Keratinocyte (primary cell): ENCODE results near the gene PTPDC1. TPM values are rescaled to one million over a fixed set of nuclear protein-coding genes. Genes with fewer than 3 reads are reported as not detected.

Source experiments
- DNase-seq: peaks from one replicate; pipeline ENCODE4 v3.0.0-alpha.2; 2011; ENCODE audit warnings: low read depth, missing footprints, low spot score
- FAIRE-seq: peaks from 2 replicates; lab custom pipeline; 2011; peaks lifted over from hg19 to GRCh38; lab: Jason Lieb, UNC
- H2AFZ ChIP-seq: 2 replicates; pipeline ENCODE4 v1.6.0; 2012; ENCODE audit warnings: low read length, control low read depth, inconsistent platforms; ENCODE audit not compliant: control insufficient read depth
- H3K27ac ChIP-seq: 2 replicates; pipeline ENCODE4 v1.5.1; 2011; ENCODE audit warnings: low read length; ENCODE audit not compliant: control insufficient read depth, insufficient read depth
- H3K27me3 ChIP-seq: 3 replicates; pipeline ENCODE4 v1.6.0; 2011; ENCODE audit warnings: low read length; ENCODE audit not compliant: control insufficient read depth, insufficient read depth; ENCODE audit errors: extremely low read depth
- H3K36me3 ChIP-seq, 2 experiments: 2 replicates in 1 of 2; 3 replicates in 1 of 2; pipeline ENCODE4 v1.5.1; 2011; ENCODE audit warnings: low read length in 2 of 2, mild to moderate bottlenecking in 1 of 2; ENCODE audit not compliant: control insufficient read depth in 2 of 2, insufficient read depth in 2 of 2; ENCODE audit errors: extremely low read depth in 1 of 2
- H3K4me1 ChIP-seq: 3 replicates; pipeline ENCODE4 v1.5.1; 2011; ENCODE audit warnings: low read length; ENCODE audit not compliant: control insufficient read depth, insufficient read depth; ENCODE audit errors: extremely low read depth
- H3K4me2 ChIP-seq: 3 replicates; pipeline ENCODE4 v1.6.0; 2011; ENCODE audit warnings: low read depth, low read length; ENCODE audit not compliant: control insufficient read depth, insufficient read depth; ENCODE audit errors: extremely low read depth
- H3K4me3 ChIP-seq, 3 experiments: fragments of 200-600 bp in 1 of 3; sonication (generic) in 1 of 3; 2 replicates in 2 of 3; 3 replicates in 1 of 3; pipeline ENCODE4 v1.5.1; 2011 to 2016; ENCODE audit warnings: low read length in 3 of 3, mild to moderate bottlenecking in 3 of 3, control low read depth in 2 of 3, inconsistent platforms in 1 of 3, low read depth in 1 of 3, mixed read lengths in 1 of 3, mixed run types in 1 of 3, moderate library complexity in 1 of 3; ENCODE audit not compliant: control insufficient read depth in 2 of 3, insufficient read depth in 2 of 3; ENCODE audit errors: extremely low read depth in 1 of 3
- H3K79me2 ChIP-seq: 2 replicates; pipeline ENCODE4 v1.6.0; 2012; ENCODE audit warnings: low read length; ENCODE audit not compliant: control insufficient read depth, insufficient read depth
- H3K9ac ChIP-seq: 3 replicates; pipeline ENCODE4 v1.6.0; 2011; ENCODE audit warnings: low read length; ENCODE audit not compliant: control insufficient read depth, insufficient read depth; ENCODE audit errors: extremely low read depth
- H3K9me1 ChIP-seq: 3 replicates; pipeline ENCODE4 v1.6.0; 2011; ENCODE audit warnings: low read length; ENCODE audit not compliant: control insufficient read depth, insufficient read depth; ENCODE audit errors: extremely low read depth
- H3K9me3 ChIP-seq: 2 replicates; pipeline ENCODE4 v1.5.1; 2012; ENCODE audit warnings: low read depth, low read length; ENCODE audit not compliant: control insufficient read depth
- H4K20me1 ChIP-seq: 3 replicates; pipeline ENCODE4 v1.6.0; 2011; ENCODE audit warnings: low read length; ENCODE audit not compliant: control insufficient read depth, insufficient read depth; ENCODE audit errors: extremely low read depth
- EZH2 ChIP-seq: IDR thresholded peaks from one replicate; pipeline ENCODE4 v1.6.1; 2012; ENCODE audit warnings: inconsistent platforms, mild to moderate bottlenecking, low read length, moderate library complexity
- dilution Hi-C: fragments of 300-500 bp; cut with MboI; formaldehyde crosslinking; loops from one replicate; pipeline ENCODE4 v1.7.0; 2020; ENCODE audit warnings: low sequenced_read_pairs; ENCODE audit not compliant: extremely low pct_ligation_motif_present
- polyA plus RNA-seq, 5 experiments: library from polyadenylated mRNA; depleted of rRNA in 3 of 5; stranded (reverse) in 3 of 5; stranded (forward) in 1 of 5; unstranded in 1 of 5; fragments of >200 nt; gene quantifications; 1 replicate in 1 of 5; 2 replicates in 3 of 5; 3 replicates in 1 of 5; pipeline versions ENCODE4 v1.2.1 to v1.2.3, GENCODE V29; 2011 to 2012; ENCODE audit warnings: missing spikeins in 2 of 5, low read depth in 1 of 5, low replicate concordance in 1 of 5
- TF ChIP-seq, protein P1 (sequence below), 3 experiments: IDR thresholded peaks in 1 of 3; conservative IDR thresholded peaks in 1 of 3; optimal IDR thresholded peaks in 1 of 3; 2 replicates in 2 of 3; 3 replicates in 1 of 3; pipeline versions ENCODE3 to v1.5.1; 2011; ENCODE audit warnings: low read length in 3 of 3, mild to moderate bottlenecking in 3 of 3, moderate library complexity in 2 of 3, control low read depth in 1 of 3, inconsistent platforms in 1 of 3; ENCODE audit not compliant: insufficient read depth in 2 of 3; ENCODE audit errors: extremely low read depth in 1 of 3

PTPDC1 gene
- polyA plus RNA-seq, 1 donor (not counting 4 experiments of a cell fraction or from before 2014, with no cell fraction given): 8.2 TPM

DNA sequence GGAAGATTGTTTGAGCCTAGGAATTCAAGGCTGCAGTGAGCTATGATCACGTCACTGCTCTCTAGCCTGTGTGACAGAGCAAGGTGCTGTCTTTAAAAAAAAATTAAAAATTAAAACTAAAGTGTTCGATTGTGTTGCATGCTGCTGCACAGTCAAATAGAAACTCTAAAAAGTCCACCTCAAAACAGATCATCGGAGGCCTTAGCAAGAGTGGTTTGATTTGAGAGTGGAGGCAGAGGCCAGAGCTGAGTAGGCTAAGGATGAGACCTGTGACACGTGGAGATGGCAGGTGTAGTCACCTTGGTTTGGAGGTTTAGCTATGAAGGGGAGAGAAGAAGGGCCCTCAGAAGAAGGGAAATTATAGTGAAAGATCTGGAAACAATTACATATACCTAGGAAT is 2.8 kb upstream of the PTPDC1 start:
- FAIRE-seq (no peak), DNase-seq (no peak)
- Histone ChIP-seq H3K79me2 (no peaks in the 10 kb centered on the region), H4K20me1 (no peaks in the 10 kb centered on the region), H2AFZ (no peak overlapping the region), H3K36me3 (peaks cover 0 to 4% of the 10 kb centered on the region in 2 experiments), H3K27ac (no peak overlapping the region), H3K9me1 (no peaks in the 10 kb centered on the region), H3K4me1 (peaks cover 10% of the 10 kb centered on the region), H3K4me2 (no peak overlapping the region), H3K9ac (no peak overlapping the region), H3K27me3 (no peaks in the 10 kb centered on the region), H3K4me3 (no peak overlapping the region), H3K9me3 (no peaks in the 10 kb centered on the region)
- TF ChIP-seq, protein P1, sequence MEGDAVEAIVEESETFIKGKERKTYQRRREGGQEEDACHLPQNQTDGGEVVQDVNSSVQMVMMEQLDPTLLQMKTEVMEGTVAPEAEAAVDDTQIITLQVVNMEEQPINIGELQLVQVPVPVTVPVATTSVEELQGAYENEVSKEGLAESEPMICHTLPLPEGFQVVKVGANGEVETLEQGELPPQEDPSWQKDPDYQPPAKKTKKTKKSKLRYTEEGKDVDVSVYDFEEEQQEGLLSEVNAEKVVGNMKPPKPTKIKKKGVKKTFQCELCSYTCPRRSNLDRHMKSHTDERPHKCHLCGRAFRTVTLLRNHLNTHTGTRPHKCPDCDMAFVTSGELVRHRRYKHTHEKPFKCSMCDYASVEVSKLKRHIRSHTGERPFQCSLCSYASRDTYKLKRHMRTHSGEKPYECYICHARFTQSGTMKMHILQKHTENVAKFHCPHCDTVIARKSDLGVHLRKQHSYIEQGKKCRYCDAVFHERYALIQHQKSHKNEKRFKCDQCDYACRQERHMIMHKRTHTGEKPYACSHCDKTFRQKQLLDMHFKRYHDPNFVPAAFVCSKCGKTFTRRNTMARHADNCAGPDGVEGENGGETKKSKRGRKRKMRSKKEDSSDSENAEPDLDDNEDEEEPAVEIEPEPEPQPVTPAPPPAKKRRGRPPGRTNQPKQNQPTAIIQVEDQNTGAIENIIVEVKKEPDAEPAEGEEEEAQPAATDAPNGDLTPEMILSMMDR (optimal IDR thresholded peaks at IDR 0.05 in 1 of 3, IDR thresholded peaks at IDR 0.05 in 1 of 3, conservative IDR thresholded peaks at IDR 0.05 in 1 of 3; ENCODE audit: extremely low read depth in 1 of 3, insufficient read depth in 2 of 3, low read length in 3 of 3): no peak
- TF ChIP-seq EZH2: no peak
- dilution Hi-C loops: no loop called here

DNA sequence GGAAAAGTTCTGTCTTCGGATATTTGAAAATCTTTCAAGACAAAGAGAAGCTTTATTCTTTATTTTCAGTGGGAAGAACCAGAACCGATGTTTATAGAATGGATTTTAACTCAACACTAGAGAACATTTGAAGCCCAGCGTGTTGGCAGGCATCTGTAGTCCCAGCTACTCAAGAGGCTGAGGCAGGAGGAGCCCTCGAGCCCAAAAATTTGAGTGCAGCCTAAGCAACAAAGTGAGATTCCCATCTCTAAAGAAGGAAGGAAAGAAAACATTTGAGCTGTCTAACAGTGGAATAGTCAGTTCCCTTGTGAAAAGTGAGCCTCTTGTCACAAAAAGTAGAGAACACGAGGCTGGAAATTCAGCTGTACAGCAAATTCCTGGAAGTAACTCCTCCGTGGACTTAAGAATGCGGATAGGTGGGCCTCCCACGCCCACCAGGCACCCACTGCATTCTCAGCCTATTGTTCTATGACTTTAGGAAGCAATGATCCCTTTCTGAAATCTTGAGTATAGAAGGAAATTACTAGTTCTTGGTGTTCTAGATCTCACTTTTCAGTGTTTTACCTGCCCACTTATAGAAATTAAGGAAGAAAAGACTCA is 2.3 kb upstream of the PTPDC1 start:
- H4K20me1 ChIP-seq: no peaks in the 10 kb centered on the region
- TF ChIP-seq, protein P1 (optimal IDR thresholded peaks at IDR 0.05 in 1 of 3, IDR thresholded peaks at IDR 0.05 in 1 of 3, conservative IDR thresholded peaks at IDR 0.05 in 1 of 3; ENCODE audit: extremely low read depth in 1 of 3, insufficient read depth in 2 of 3, low read length in 3 of 3): no peak
- TF ChIP-seq EZH2: no peak
- peaks cover 0 to 4% of the 10 kb centered on the region in 2 experiments for H3K36me3 ChIP-seq
- no peaks in the 10 kb centered on the region for H3K79me2 ChIP-seq
- no peaks in the 10 kb centered on the region for H3K27me3 ChIP-seq
- H3K9ac ChIP-seq: no peak overlapping the region
- no peak overlapping the region for H3K4me3 ChIP-seq
- H3K9me3 ChIP-seq: no peaks in the 10 kb centered on the region
- DNase-seq (no peak), FAIRE-seq (no peak)
- no peak overlapping the region for H3K27ac ChIP-seq
- peaks cover 15% of the 10 kb centered on the region for H3K4me1 ChIP-seq
- no peak overlapping the region for H3K4me2 ChIP-seq
- dilution Hi-C loops: no loop called here
- H2AFZ ChIP-seq: no peak overlapping the region
- no peaks in the 10 kb centered on the region for H3K9me1 ChIP-seq
